PC-9 (cell line): ENCODE data around the gene WDR33. TPM values are rescaled to one million over a fixed set of nuclear protein-coding genes. Genes with fewer than 3 reads are reported as not detected.

ENCODE experiments used
- BruUV-seq: library from RNA; stranded (reverse); fragments of 400-500 nt; replicated peaks from 2 replicates; lab custom pipeline; 2021; lab: Mats Ljungman, UMichigan
- CTCF ChIA-PET: fragments of 300-600 bp; sonication (Branson Sonifier 250); formaldehyde crosslinking; loops from one replicate; lab custom pipeline; 2022; ENCODE audit warnings: antibody characterized with exemption; lab: Charles Lee
- POLR2A ChIA-PET: fragments of 300-600 bp; sonication (Branson Sonifier 250); formaldehyde crosslinking; loops from one replicate; lab custom pipeline; 2022; ENCODE audit warnings: antibody characterized with exemption; ENCODE audit not compliant: unreplicated experiment; lab: Charles Lee
- DNase-seq, 2 experiments: peaks; one replicate each; pipeline versions ENCODE4 v3.0.0 to v3.0.0-alpha.2; 2015 to 2022; ENCODE audit warnings: mixed read lengths in 1 of 2
- H2AFZ ChIP-seq: fragments of 200-600 bp; sonication (generic); 2 replicates; pipeline ENCODE4 v1.8.1; 2017; ENCODE audit warnings: antibody characterized with exemption
- H3F3A ChIP-seq: fragments of 200-600 bp; sonication (generic); 2 replicates; pipeline ENCODE4 v1.8.1; 2017; ENCODE audit warnings: antibody characterized with exemption, mild to moderate bottlenecking, low read depth; ENCODE audit not compliant: insufficient read depth
- H3K27ac ChIP-seq: fragments of 200-600 bp; sonication (generic); 2 replicates; pipeline ENCODE4 v1.6.1; 2016; ENCODE audit warnings: mixed run types
- H3K27me3 ChIP-seq: fragments of 200-600 bp; sonication (generic); 2 replicates; pipeline ENCODE4 v1.6.1; 2016; ENCODE audit warnings: low read depth, mixed run types; ENCODE audit not compliant: insufficient read depth
- H3K36me3 ChIP-seq: fragments of 200-600 bp; sonication (generic); 2 replicates; pipeline ENCODE4 v1.6.1; 2016; ENCODE audit warnings: low read depth, mixed run types
- H3K4me1 ChIP-seq: fragments of 200-600 bp; sonication (generic); replicated peaks from 2 replicates; pipeline ENCODE4 v1.6.1; 2016; ENCODE audit warnings: mixed run types; ENCODE audit not compliant: insufficient read depth
- H3K4me2 ChIP-seq: fragments of 200-600 bp; sonication (generic); 2 replicates; pipeline ENCODE4 v1.6.1; 2017; ENCODE audit warnings: mixed run types
- H3K4me3 ChIP-seq: fragments of 200-600 bp; sonication (generic); 2 replicates; pipeline ENCODE4 v1.6.1; 2016; ENCODE audit warnings: mixed run types
- H3K79me2 ChIP-seq: fragments of 200-600 bp; sonication (generic); 2 replicates; pipeline ENCODE4 v1.6.1; 2017; ENCODE audit warnings: low read depth, mixed run types
- H3K9me2 ChIP-seq: fragments of 200-600 bp; sonication (generic); 2 replicates; pipeline ENCODE4 v1.8.1; 2017; ENCODE audit warnings: mild to moderate bottlenecking; ENCODE audit not compliant: insufficient read depth
- H3K9me3 ChIP-seq: fragments of 200-600 bp; sonication (generic); 2 replicates; pipeline ENCODE4 v1.8.1; 2016; ENCODE audit warnings: low read depth; ENCODE audit not compliant: insufficient read depth
- H4K20me1 ChIP-seq: fragments of 200-600 bp; sonication (generic); 2 replicates; pipeline ENCODE4 v1.8.1; 2017; ENCODE audit not compliant: insufficient read depth
- CTCF ChIP-seq: fragments of 200-600 bp; sonication (generic); conservative IDR thresholded peaks from 2 replicates; pipeline ENCODE4 v1.6.1; 2017; ENCODE audit warnings: mixed run types, antibody characterized with exemption, mild to moderate bottlenecking, moderate library complexity
- EZH2 ChIP-seq: fragments of 200-600 bp; sonication (generic); IDR thresholded peaks from 2 replicates; pipeline ENCODE4 v1.8.0; 2017; ENCODE audit warnings: antibody characterized with exemption, low read depth
- intact Hi-C: fragments of 100-400 bp; cut with micrococcal nuclease; formaldehyde crosslinking; loops from one replicate; pipeline ENCODE4 v1.10.0; 2022; ENCODE audit not compliant: unreplicated experiment
- total RNA-seq: library from RNA; stranded (reverse); gene quantifications from 2 replicates; pipeline ENCODE4 v1.2.3, GENCODE V29; 2021

Gene WDR33
- total RNA-seq, 1 experiment from 2014 or later = 59.3 TPM

- Histone ChIP-seq H3K4me1 (peaks cover 12% of the 10 kb centered on the region), H3K9me3 (no peaks in the 10 kb centered on the region), H3K4me2 (no peak overlapping the region), H3K36me3 (peaks cover 43% of the 10 kb centered on the region), H3K9me2 (no peaks in the 10 kb centered on the region), H2AFZ (no peak overlapping the region), H3K27me3 (no peaks in the 10 kb centered on the region), H3K27ac (no peak overlapping the region), H3K4me3 (no peak overlapping the region), H3F3A (peaks cover 12% of the 10 kb centered on the region), H4K20me1 (peaks cover 5% of the 10 kb centered on the region), H3K79me2 (no peaks in the 10 kb centered on the region)
- CTCF ChIA-PET = no interaction called here
- BruUV-seq = no TSS peak
- intact Hi-C loops = no loop called here
- TF ChIP-seq EZH2 (no peak), CTCF (no peak)
- POLR2A ChIA-PET = no interaction called here
- DNase-seq = no peak
Observed at GRCh38 chr2:127719301-127720218, 91.4 kb downstream of the WDR33 start.

GRCh38 chr2:127718271-127718670, 92.7 kb downstream of the WDR33 start:
- ChIA-PET POLR2A (no interaction called here), CTCF (no interaction called here)
- no peak overlapping the region for H3K27ac ChIP-seq
- TF ChIP-seq EZH2 (no peak), CTCF (no peak)
- no peak overlapping the region for H3K4me2 ChIP-seq
- H2AFZ ChIP-seq = no peak overlapping the region
- no peaks in the 10 kb centered on the region for H3K9me2 ChIP-seq
- H3K9me3 ChIP-seq = no peaks in the 10 kb centered on the region
- H3K27me3 ChIP-seq = no peaks in the 10 kb centered on the region
- peaks cover 5% of the 10 kb centered on the region for H4K20me1 ChIP-seq
- no TSS peak for BruUV-seq
- H3F3A ChIP-seq = peaks cover 11% of the 10 kb centered on the region
- no peaks in the 10 kb centered on the region for H3K79me2 ChIP-seq
- no peak for DNase-seq
- no peak overlapping the region for H3K4me3 ChIP-seq
- intact Hi-C loops = no loop called here
- H3K36me3 ChIP-seq = peaks cover 41% of the 10 kb centered on the region
- peaks cover 12% of the 10 kb centered on the region for H3K4me1 ChIP-seq

GRCh38 chr2:127715778-127716449, 95.1 kb downstream of the WDR33 start:
- Histone ChIP-seq H3K79me2 (no peaks in the 10 kb centered on the region), H3K9me2 (no peaks in the 10 kb centered on the region), H3F3A (no peaks in the 10 kb centered on the region), H3K27me3 (no peaks in the 10 kb centered on the region), H3K4me2 (no peak overlapping the region), H3K27ac (no peak overlapping the region), H3K36me3 (peaks cover 25% of the 10 kb centered on the region), H2AFZ (no peak overlapping the region), H3K4me3 (no peak overlapping the region), H4K20me1 (peaks cover 4% of the 10 kb centered on the region), H3K4me1 (no peaks in the 10 kb centered on the region), H3K9me3 (no peaks in the 10 kb centered on the region)
- intact Hi-C loops = no loop called here
- DNase-seq = no peak
- ChIA-PET POLR2A (no interaction called here), CTCF (no interaction called here)
- no TSS peak for BruUV-seq
- TF ChIP-seq EZH2 (no peak), CTCF (no peak)
